Spleen (tissue), 7 donors: ENCODE data around the gene PKP2.

Experiments used
- CTCF ChIP-seq, 11 experiments: fragments of 200-600 bp in 7 of 11; fragments of 450-650 bp in 4 of 11; sonication (generic) in 4 of 11; IDR thresholded peaks in 8 of 11; conservative IDR thresholded peaks in 3 of 11; 1 replicate in 7 of 11; 2 replicates in 4 of 11; pipeline versions ENCODE4 v1.4.0 to v1.8.0; 2016 to 2021; ENCODE audit warnings: antibody characterized with exemption in 11 of 11, inconsistent platforms in 4 of 11, mild to moderate bottlenecking in 1 of 11
- POLR2AphosphoS5 ChIP-seq, 3 donors: sonication (generic); formaldehyde crosslinking; IDR thresholded peaks; one replicate each; pipeline ENCODE4 v1.5.1; 2017; ENCODE audit warnings: antibody characterized with exemption in 3 of 3
- donor health status: DM: no; HTN: no; CAD: no; lungs with moderate emphysema.
- donor health status: DM: no; HTN: no; CAD: no.
- donor health status: DM: no; HTN: no; CAD: no.

- TF ChIP-seq CTCF (IDR thresholded peaks at IDR 0.05 in 8 of 11, conservative IDR thresholded peaks at IDR 0.05 in 3 of 11): no peak
- TF ChIP-seq POLR2AphosphoS5 (IDR thresholded peaks at IDR 0.05): no peak
These were observed 36.4 kb downstream of the PKP2 start for GRCh38 chr12:32860192-32860591.
